GM13977 (cell line): ENCODE results near the gene TMEM63A.

ENCODE experiments used
- DNase-seq: peaks from one replicate; pipeline ENCODE4 v3.0.0; 2012; ENCODE audit warnings: low spot score
- in situ Hi-C: fragments of 300-500 bp; cut with MboI; formaldehyde crosslinking; loops from one replicate; pipeline ENCODE4 v1.12.0; 2022; ENCODE audit warnings: low sequenced_read_pairs, low pct_unique_long_range_greater_than_20kb, mixed read lengths, inconsistent platforms; ENCODE audit not compliant: unreplicated experiment
- TF ChIP-seq, protein P1 (sequence below): IDR thresholded peaks from 2 replicates; pipeline ENCODE4 v1.5.1; 2012; ENCODE audit warnings: mild to moderate bottlenecking, control low read depth; ENCODE audit not compliant: insufficient read depth; ENCODE audit errors: extremely low read depth, missing control alignments

The TMEM63A gene

DNA sequence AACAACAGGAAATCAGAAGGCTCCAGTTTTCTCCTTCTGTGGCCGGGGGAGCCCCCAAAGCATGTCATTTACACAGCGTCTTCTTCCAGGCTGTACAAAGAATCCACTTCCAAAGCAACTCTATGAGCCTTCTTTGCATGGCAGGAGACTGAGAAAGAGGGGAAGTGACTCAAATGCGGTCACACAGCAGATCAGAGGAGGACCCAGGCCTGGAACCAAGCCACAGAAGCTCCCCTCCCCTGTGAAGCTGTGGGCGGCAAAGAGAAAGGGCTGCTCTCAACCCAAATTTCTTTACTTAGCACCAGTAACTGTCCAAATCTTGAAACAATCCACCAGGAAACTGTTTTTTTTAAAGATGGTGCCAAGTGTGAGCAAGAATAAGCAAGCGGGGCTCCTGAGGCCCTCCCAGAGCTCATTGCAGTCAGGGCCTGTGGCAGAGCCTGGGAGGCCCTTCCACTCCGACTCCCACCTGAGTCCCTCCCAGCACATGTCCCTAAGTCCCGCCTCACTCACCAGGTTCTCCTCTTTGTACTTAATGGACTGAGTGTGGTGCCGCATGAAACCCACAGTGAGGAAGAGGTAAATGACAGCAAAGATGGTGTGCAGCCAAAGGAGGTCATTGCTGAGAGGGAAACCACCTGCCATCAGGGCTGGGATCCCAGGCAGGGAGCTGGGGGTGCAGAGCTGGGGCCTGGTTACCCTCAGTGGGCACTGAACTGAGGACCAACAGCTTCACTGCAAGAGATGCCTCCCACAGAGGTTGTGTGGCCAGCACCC lies 15.9 kb downstream of the TMEM63A start:
- TF ChIP-seq, protein P1, sequence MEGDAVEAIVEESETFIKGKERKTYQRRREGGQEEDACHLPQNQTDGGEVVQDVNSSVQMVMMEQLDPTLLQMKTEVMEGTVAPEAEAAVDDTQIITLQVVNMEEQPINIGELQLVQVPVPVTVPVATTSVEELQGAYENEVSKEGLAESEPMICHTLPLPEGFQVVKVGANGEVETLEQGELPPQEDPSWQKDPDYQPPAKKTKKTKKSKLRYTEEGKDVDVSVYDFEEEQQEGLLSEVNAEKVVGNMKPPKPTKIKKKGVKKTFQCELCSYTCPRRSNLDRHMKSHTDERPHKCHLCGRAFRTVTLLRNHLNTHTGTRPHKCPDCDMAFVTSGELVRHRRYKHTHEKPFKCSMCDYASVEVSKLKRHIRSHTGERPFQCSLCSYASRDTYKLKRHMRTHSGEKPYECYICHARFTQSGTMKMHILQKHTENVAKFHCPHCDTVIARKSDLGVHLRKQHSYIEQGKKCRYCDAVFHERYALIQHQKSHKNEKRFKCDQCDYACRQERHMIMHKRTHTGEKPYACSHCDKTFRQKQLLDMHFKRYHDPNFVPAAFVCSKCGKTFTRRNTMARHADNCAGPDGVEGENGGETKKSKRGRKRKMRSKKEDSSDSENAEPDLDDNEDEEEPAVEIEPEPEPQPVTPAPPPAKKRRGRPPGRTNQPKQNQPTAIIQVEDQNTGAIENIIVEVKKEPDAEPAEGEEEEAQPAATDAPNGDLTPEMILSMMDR: no peak
- in situ Hi-C loops: no loop called here
- DNase-seq: no peak

DNA sequence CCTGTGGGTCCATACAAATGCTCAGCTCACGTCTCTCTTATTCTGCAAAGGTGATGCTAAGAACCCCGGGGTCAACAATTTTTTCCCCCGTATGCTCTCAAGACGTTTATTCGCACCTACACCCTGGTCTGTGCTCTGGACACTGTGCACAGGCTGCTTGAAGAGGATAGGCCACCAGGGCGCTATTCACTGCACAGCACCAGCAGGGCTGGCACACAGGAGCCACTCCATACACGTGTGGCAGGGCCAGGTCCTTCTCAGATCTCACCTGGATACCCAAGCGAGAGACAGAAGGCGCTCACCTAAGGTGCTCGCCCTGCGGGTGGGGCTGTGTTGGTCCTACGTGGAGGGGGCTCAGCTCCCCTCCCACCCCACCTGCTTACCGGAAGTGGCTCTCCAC lies 16.7 kb downstream of the TMEM63A start:
- TF ChIP-seq, protein P1: no peak
- in situ Hi-C loops: no loop called here
- DNase-seq: no peak

DNA sequence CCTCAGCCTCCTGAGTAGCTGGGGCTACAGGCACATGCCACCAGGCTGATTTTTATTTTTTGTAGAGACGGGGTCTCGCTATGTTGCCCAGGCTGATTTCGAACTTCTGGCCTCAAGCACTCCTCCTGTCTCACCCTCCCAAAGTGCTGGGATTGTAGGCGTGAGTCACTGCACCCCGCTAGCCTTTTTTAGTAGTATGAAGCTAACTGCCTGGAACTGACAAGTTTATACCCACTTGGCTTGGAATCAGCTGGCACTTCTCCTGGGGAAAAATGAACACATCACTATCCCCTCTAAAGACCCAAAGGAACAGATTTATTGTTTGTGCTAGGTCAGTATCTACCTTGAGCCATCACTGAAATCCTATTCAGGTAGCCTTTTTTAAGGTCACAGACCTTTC lies 19.0 kb downstream of the TMEM63A start:
- no peak for DNase-seq
- TF ChIP-seq, protein P1: no peak
- in situ Hi-C loops: no loop called here

DNA sequence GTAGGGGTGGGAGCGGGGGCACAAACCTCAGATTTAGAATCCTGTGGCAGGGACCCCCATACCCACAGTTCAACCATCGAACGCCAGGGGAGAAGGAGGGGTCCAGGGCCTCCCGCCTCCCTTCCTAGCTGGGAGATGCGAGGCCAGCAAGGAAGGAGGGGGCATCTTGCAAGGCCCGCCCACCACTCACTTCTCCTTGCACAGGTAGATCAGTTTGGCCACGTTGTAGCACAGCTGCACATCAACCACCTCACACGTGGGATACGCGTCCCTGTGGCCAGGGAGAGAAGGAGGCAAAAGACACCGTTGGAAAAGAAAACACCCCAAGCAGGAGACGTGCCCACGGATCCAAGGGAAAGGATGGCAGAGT lies 19.6 kb downstream of the TMEM63A start:
- TF ChIP-seq, protein P1: no peak
- no peak for DNase-seq
- in situ Hi-C loops: no loop called here

DNA sequence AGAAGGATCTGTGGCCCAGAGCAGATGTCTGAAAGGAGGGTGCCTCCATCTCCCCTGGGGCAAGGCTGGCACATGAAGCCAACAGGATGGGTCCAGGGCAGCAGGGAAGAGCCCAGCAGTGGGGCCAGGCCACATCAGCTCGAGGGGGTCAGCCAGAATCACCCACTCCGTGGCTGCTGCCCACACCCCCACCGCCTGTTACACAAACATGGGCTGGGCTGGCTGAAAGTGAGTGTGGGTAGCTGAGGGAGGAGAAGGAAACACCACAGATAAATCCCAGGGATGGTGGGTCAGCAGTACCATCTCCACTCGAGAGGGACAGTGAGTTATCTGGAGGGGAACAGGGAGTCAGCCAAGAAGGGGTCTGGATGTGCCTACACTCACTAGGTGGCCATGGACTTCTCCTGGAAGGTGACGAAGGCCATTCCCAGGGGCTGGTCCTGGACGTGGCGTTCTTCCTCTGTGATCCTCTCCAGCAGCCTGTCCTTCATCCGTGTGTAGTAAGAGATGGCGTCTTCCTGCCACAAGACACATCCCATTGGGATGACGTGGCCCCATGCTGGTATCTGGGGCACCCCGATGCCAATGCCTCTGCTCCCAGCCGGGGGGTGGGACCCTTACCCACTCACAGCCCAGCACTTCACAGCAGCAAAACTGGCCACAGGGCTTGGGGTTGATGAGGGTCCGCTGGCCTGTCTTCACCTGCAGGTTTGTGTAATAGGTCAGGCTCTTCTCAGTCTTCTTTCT lies 20.2 kb downstream of the TMEM63A start:
- in situ Hi-C loops: no loop called here
- no peak for DNase-seq
- TF ChIP-seq, protein P1: no peak

DNA sequence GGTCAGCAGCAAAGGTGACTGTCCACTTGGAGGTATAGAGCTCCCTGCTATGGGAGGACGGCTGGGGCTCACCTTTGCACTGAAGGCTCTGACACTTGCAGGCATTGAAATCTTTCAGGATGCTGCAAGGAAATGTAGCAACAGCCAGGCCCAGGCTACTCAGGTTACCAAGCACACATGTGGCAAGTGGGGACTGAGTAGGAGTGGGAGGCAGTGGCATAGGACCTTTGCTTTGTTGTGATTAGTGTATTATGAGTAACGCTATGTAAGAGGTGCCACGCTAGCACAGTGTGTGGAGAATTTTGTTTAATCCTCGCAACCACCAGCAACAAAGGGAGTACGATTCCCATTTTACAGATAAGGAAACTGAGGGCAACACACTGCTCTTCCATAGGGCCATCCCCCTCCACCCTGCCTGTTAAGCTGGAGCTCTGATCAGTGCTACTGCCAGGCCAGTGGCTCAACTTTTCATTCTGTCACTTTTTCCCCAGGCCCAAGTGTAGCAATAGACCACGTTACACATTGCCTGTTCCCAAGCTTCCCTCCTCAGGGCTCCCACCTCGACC lies 21.2 kb downstream of the TMEM63A start:
- DNase-seq: no peak

More for the DNA sequence above, 21.2 kb downstream of the TMEM63A start:
- in situ Hi-C loops: no loop called here
- TF ChIP-seq, protein P1: no peak
